Renal cortex interstitium (tissue), 11 donors: Measurements from ENCODE around the gene CELA3A. TPM values are rescaled to one million over a fixed set of nuclear protein-coding genes. Genes with fewer than 3 reads are reported as not detected.

Experiments
- DNase-seq, 11 donors: peaks; one replicate each; pipeline ENCODE4 v3.0.0-alpha.2; 2013; ENCODE audit warnings: low read depth in 9 of 11, low spot score in 4 of 11; ENCODE audit errors: extremely low read depth in 1 of 11
- polyA plus RNA-seq, 3 donors: library from polyadenylated mRNA; unstranded; fragments of 120-200 nt; gene quantifications; one replicate each; pipeline ENCODE4 v1.2.1, GENCODE V29; 2013; ENCODE audit not compliant: insufficient read length in 3 of 3

The CELA3A gene
- polyA plus RNA-seq, 3 donors: not detected

DNA sequence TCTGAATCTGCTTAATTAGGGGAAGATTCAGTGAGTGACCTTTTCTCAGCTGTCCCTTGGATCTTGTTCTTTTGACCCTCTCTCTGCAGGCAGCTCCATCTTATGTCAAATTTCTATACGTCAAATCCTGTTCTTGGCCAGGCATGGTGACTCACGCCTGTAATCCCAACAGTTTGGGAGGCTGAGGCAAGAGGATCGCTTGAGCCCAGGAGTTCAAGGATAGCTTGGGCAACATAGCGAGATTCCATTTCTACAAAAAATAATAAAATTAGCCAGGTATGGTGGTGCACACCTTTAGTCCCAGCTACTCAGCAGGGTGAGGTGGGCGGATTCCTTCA lies 38.8 kb downstream of the CELA3A start:
- DNase-seq: no peak

- DNase-seq: no peak
These were observed 40.0 kb downstream of the CELA3A start for GRCh38 chr1:22041505-22041904.

- peak in 5 of 11 donors; percentile 31 to 74 (median 43) for DNase-seq
These were observed 41.8 kb downstream of the CELA3A start for GRCh38 chr1:22043198-22043769.

DNA sequence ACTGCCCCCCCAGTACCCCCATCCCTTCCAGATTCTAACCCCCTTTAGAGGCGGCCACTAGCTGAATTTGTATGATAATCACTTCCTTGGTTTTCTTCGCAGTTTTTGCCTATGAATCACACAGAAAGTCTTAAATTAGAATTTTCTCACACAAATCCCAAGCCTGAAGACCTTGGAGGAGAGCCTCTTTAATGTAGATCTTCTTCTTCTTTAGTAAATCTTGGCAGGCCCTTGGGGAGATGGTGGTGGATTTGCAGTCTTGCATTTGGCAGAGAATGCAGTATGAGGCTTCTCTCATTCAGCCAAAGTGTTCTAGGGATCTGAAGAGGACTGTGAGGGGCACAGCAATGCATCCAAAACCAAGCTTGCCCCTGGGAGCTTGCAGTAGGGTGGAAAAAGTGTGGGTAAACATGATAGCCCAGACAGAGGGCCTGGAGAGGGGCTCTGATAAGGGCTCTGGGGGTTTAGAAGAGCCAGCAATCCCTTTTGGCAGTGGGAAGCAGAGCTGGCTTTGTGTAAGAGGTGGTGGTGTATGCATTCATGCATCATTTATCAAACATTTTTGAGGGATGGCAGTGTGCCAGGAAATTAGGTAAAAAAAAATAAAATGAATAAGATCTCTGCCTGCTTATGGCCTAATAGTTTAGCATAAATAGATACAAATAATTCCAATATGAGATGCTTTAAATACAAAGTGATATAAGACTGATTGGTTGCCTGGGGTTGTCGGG lies 43.4 kb downstream of the CELA3A start:
- DNase-seq: no peak

GRCh38 chr1:22045604-22046228 lies 44.3 kb downstream of the CELA3A start:
- DNase-seq: no peak

DNA sequence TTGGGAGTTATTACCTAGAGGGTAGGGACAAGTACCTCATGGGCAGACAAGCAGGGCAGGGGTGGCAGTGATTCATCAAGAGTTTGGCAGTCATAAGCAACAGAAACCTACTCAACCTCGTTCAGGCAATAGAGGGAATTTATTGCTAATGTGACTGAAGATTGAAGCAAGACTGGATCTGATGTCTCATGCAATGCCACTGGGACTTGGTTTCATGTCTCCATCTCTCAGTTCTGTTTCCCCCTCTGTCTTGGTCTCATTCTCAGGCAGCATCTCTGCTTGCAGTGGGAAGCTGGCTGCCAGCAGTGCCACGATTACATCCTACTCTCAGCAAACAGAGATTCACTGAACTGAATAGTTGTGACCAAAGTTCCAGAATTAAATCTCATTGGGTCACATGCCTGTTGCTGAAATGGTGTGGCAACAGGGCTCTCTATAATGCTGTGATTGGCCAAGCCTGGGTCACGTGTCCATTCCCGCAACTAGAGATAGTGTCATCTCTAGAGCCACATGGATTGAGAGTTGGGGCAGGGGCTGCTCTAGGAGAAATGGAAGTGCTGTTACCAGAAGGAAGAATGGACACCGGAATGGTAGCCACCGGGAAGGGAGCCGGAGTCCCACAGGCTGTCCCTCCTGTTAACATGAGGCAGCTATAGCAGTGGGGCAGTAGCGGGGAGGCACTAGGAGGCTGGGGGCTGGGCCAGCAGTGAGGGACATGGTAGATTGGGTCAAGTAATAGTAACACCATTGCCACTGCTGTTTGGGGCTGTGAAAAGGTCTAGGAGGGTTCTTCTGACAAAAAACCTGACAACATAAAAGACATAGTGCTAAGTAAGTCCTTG lies 47.1 kb downstream of the CELA3A start:
- no peak for DNase-seq

DNA sequence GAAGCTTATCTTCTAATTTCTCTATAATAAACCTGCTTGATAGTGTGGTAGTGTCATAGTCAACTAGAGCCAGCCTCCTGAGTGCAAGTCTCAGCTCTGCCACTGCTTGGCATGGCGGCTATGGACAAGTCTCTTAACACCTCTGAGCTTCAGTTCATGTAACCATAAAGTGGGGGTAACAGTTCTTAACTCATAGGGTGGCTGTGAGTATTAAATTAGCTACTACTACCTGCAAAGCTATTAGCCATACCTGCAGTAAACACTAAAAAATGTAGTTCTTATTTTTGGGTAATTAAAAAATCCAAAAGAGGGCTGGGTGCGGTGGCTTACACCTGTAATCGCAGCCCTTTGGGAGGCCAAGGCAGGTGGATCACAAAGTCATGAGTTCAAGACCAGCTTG lies 48.9 kb downstream of the CELA3A start:
- DNase-seq: no peak

DNA sequence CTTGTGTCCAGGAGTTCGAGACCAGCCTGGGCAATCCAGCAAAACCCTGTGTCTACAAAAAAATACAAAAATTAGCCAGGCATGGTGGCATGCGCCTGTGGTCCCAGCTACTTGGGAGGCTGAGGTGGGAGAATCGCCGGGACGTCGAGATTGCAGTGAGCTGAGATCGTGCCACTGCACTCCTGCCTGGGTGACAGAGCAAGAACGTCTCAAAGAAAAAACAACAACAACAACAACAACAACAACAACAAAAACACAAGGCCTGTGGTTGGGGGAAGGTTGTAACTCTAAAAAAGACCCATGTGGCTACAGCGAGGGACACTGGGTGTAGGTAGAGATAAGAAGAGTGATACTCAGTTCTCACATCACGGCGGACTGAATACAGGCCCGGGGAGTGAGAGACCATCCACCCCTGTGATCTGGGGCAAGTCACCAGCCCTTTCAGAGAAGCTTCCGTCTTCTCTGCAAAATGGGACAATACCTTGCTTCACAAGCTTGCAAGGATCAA lies 50.2 kb downstream of the CELA3A start:
- DNase-seq: no peak

DNA sequence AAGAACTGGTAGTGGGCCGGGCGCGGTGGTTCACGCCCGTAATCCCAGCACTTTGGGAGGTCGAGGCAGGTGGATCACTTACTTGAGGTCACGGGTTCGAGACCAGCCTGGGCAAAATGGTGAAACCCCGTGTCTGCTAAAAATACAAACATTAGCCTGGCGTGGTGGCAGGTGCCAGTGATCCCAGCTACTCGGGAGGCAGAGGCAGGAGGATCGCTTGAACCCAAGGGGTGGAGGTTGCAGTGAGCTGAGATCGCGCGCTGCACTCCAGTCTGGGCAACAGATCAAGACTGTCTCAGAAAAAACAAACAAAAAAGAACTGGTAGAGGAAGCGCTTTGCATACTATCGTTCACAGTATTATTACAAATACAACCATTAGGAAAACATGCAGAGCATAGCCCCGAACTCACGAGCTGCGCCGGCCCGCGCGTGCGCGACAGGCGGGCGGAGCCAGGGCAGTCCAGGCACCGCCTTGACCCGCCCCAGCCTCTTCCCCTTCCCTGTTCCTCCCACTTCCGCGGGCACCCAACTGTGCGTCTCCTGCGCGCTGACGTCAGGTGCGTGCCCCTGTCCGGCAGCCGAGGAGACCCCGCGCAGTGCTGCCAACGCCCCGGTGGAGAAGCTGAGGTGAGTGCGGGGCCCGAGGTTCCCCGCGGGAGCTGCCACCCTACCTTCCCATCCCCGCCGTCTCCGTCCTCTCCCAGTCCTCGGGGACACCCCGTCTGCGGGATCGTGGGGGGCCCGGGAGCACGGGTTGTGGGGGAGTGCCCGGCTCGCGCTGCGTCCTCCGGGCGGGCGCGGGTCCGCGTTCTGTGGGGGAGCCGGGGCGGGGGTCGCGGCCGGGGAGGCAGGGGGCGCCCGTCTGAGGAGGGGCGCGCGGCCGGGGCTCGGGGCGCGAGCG lies 50.9 kb downstream of the CELA3A start, which contains the start of gene CDC42:
CDC42 (plus strand) TSS at position 595 of the 902 bp plus-strand sequence. CDS start 25,770 bp downstream, outside the sequence.
- DNase-seq: peak; percentile 81 to 95 (median 93)

DNA sequence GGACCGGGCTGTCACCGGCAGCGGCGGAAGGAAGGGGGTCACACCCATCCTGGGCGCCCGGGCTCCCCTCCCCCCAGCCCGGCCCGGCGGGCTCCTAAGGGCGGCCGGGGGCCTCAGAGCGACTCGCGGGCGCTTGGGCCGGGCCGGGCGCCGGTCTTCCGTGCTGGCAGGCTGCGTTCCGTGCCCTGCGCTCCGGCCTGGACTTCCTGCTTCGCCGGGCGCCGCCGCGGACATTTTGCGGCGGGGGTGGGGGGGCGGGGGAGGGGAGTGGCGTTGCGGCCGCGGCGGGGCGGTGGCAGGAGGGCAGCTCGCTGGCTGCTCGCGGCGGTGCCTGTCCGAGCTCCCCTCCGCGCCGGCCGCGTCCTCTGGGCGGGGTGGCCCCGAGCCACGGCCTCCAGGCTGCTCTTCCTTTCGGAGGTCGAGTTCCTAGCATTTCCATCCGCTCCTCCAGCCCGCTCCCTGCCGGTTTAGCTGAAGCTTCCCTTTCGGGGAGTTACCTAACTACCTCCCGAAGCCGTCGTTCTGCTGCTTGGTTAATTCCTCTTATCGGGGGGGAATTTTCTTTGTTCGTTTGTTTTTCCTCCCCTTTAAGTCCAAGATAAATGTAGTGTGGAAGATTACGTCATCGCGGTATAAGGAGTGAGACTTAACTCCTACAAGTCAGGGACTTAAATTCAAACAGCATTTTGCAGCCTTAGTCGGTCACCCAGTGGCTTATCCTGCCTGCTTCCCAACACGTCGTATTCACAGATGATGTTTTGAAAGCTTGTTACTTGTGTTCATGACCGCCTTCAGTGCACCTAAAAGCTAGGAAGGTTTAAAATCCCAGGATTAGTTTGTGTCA lies 51.8 kb downstream of the CELA3A start:
- peak; percentile 39 to 79 (median 65) for DNase-seq

DNA sequence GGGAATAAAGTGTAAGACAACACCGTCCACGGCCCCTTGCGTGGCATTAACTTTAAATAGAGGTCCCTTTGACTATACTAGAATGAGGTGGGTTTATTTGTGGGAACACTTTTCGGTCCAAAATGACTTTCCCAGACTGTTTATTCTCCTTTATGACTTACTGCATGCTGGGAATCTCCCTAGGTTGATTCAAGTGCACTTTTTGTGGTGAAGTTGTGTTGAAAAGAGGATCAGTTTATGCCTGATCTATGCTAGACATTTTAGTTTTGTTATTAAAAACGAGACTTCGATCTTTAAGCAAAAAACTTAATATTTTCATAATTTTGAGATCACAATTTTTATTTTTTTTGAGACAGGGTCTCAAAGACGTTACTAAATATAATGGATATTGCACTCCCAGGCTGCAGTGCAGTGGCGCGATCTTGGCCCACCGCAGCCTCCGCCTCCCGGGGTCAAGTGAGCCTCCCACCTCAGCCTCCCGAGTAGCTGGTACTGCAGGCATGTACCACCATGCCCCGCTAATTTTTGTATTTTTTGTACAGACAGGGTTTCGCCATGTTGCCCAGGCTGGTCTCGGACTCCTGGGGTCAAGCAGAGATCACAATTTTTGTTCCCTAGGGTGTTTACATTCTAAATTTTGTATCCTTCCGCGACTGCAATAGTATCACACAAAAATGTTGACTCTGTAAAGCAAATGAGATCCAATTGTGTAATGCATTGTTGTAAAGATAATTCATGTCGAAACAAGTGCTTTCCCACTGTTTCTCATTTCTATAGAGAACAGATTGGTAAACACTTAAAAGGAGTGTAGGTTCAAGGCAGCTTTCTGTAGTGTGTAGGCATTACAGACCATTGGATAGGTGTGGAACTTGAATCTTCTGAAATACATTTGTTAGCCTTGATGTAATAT lies 52.7 kb downstream of the CELA3A start:
- no peak for DNase-seq

GRCh38 chr1:22055463-22055862 lies 54.0 kb downstream of the CELA3A start:
- no peak for DNase-seq

- DNase-seq: no peak
These were observed 54.6 kb downstream of the CELA3A start for GRCh38 chr1:22056043-22056442.

- no peak for DNase-seq
These were observed 55.5 kb downstream of the CELA3A start for GRCh38 chr1:22056936-22057335.

DNA sequence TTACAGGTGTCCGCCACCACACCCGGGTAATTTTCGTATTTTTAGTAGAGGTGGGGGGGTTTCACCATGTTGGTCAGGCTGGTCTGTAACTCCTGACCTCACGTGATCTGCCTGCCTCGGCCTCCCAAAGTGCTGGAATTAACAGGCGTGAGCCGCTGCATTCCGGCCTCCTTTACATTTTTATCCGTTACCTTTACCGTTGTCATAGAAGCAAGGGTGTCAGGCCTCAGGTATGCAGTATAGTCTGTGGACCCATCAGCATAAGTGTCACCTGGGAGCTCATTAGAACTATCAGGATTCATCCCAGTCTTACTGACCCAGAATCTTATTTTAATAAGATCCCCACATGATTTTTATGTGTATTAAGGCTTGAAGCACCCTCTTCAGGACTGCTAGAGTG lies 56.4 kb downstream of the CELA3A start:
- no peak for DNase-seq
